Measurements from ENCODE around the gene SAA1. TPM values are rescaled to one million over a fixed set of nuclear protein-coding genes. Genes with fewer than 3 reads are reported as not detected.
A peak's percentile ranks its signal among the peaks of the same experiment; 100 is the strongest.
"Not testable (repeated sequence)": the region's sequence is repeated elsewhere in the genome, so short reads cannot be mapped to it uniquely, and the experiment has no call there.

The SAA1 gene
- total and polyA plus RNA-seq, 5 donors from 2014 or later = not detected

GRCh38 chr11:18233912-18234311 lies 32.2 kb upstream of the SAA1 start:
- H3K27me3 ChIP-seq (ENCODE audit: control insufficient read depth, insufficient read depth, low read length) = peaks cover 5% of the 10 kb centered on the region
- Mint-ChIP-seq H3K27me3 (peaks cover 45% of the 10 kb centered on the region), H3K9me3 (peaks cover 0 to 2% (median 0%) of the 10 kb centered on the region in 7 donors), H3K36me3 (no peaks in the 10 kb centered on the region), H3K4me3 (no peak overlapping the region), H3K4me1 (no peaks in the 10 kb centered on the region), H3K27ac (no peak overlapping the region)
- H3K4me3 ChIP-seq (ENCODE audit: low read depth, low read length) = no peak overlapping the region
- H3K4me1 ChIP-seq (ENCODE audit: control insufficient read depth, insufficient read depth, low read length, poor library complexity, severe bottlenecking) = no peaks in the 10 kb centered on the region
- no peak for ATAC-seq (ENCODE audit: low read depth in 2 of 2)
- no peak for DNase-seq
- H3K9me3 ChIP-seq (ENCODE audit: control insufficient read depth in 2 of 2, low read length in 2 of 2) = peaks cover 0 to 3% of the 10 kb centered on the region in 2 experiments
- no peaks in the 10 kb centered on the region for H3K36me3 ChIP-seq (ENCODE audit: control insufficient read depth, insufficient read depth, low read length)
- no peak overlapping the region for H3K27ac ChIP-seq (ENCODE audit: insufficient read depth, low read length, poor library complexity, severe bottlenecking)

GRCh38 chr11:18235394-18236334 lies 30.4 kb upstream of the SAA1 start:
- no peak overlapping the region for H3K4me3 Mint-ChIP-seq
- H3K4me1 ChIP-seq (ENCODE audit: control insufficient read depth, insufficient read depth, low read length, poor library complexity, severe bottlenecking) = no peaks in the 10 kb centered on the region

GRCh38 chr11:18236664-18237356 lies 29.3 kb upstream of the SAA1 start, which contains the start of gene SAA4:
Gene SAA4, minus strand, starts transcription at chr11:18236802. Its CDS starts 876 bp downstream, at chr11:18235926.
- H3K9me3 ChIP-seq (ENCODE audit: control insufficient read depth in 2 of 2, low read length in 2 of 2) = peaks cover 0 to 3% of the 10 kb centered on the region in 2 experiments
- H3K36me3 ChIP-seq (ENCODE audit: control insufficient read depth, insufficient read depth, low read length) = no peaks in the 10 kb centered on the region
- peaks cover 72% of the 10 kb centered on the region for H3K27me3 Mint-ChIP-seq
- peaks cover 0 to 4% (median 0%) of the 10 kb centered on the region in 7 donors for H3K9me3 Mint-ChIP-seq
- H3K36me3 Mint-ChIP-seq = peaks cover 4% of the 10 kb centered on the region
- H3K4me1 Mint-ChIP-seq = no peaks in the 10 kb centered on the region
- no peak within 1 kb of the TSS for H3K4me3 ChIP-seq (ENCODE audit: low read depth, low read length)
- ATAC-seq (ENCODE audit: low read depth in 2 of 2) = no peak
- peaks cover 27% of the 10 kb centered on the region for H3K27me3 ChIP-seq (ENCODE audit: control insufficient read depth, insufficient read depth, low read length)
- DNase-seq = no peak
- no peak within 1 kb of the TSS for H3K27ac ChIP-seq (ENCODE audit: insufficient read depth, low read length, poor library complexity, severe bottlenecking)
- H3K4me3 Mint-ChIP-seq = no peak within 1 kb of the TSS
- no peak within 1 kb of the TSS for H3K27ac Mint-ChIP-seq
- H3K4me1 ChIP-seq (ENCODE audit: control insufficient read depth, insufficient read depth, low read length, poor library complexity, severe bottlenecking) = no peaks in the 10 kb centered on the region

More at GRCh38 chr11:18235394-18236334, 30.4 kb upstream of the SAA1 start:
- peaks cover 62% of the 10 kb centered on the region for H3K27me3 Mint-ChIP-seq
- Histone ChIP-seq H3K27me3 (ENCODE audit: control insufficient read depth, insufficient read depth, low read length) (peaks cover 18% of the 10 kb centered on the region), H3K9me3 (ENCODE audit: control insufficient read depth in 2 of 2, low read length in 2 of 2) (peaks cover 0 to 3% of the 10 kb centered on the region in 2 experiments), H3K4me3 (ENCODE audit: low read depth, low read length) (no peak overlapping the region), H3K36me3 (ENCODE audit: control insufficient read depth, insufficient read depth, low read length) (no peaks in the 10 kb centered on the region), H3K27ac (ENCODE audit: insufficient read depth, low read length, poor library complexity, severe bottlenecking) (no peak overlapping the region)
- peaks cover 0 to 4% (median 0%) of the 10 kb centered on the region in 7 donors for H3K9me3 Mint-ChIP-seq
- no peaks in the 10 kb centered on the region for H3K4me1 Mint-ChIP-seq
- ATAC-seq (ENCODE audit: low read depth in 2 of 2) (no peak), DNase-seq (no peak)
- H3K27ac Mint-ChIP-seq = no peak overlapping the region
- peaks cover 4% of the 10 kb centered on the region for H3K36me3 Mint-ChIP-seq

GRCh38 chr11:18239655-18240054 lies 26.4 kb upstream of the SAA1 start:
- peaks cover 4% of the 10 kb centered on the region for H3K36me3 Mint-ChIP-seq
- H3K27me3 Mint-ChIP-seq = peaks cover 78% of the 10 kb centered on the region
- peaks cover 4% of the 10 kb centered on the region for H3K4me1 ChIP-seq (ENCODE audit: control insufficient read depth, insufficient read depth, low read length, poor library complexity, severe bottlenecking)
- DNase-seq (no peak), ATAC-seq (ENCODE audit: low read depth in 2 of 2) (no peak)
- H3K9me3 Mint-ChIP-seq = peaks cover 0 to 7% (median 2%) of the 10 kb centered on the region in 7 donors
- no peak overlapping the region for H3K27ac ChIP-seq (ENCODE audit: insufficient read depth, low read length, poor library complexity, severe bottlenecking)
- no peak overlapping the region for H3K4me3 Mint-ChIP-seq
- H3K27ac Mint-ChIP-seq = no peak overlapping the region
- no peak overlapping the region for H3K4me3 ChIP-seq (ENCODE audit: low read depth, low read length)
- no peaks in the 10 kb centered on the region for H3K36me3 ChIP-seq (ENCODE audit: control insufficient read depth, insufficient read depth, low read length)
- H3K27me3 ChIP-seq (ENCODE audit: control insufficient read depth, insufficient read depth, low read length) = peaks cover 27% of the 10 kb centered on the region
- peaks cover 3 to 10% (median 6%) of the 10 kb centered on the region in 4 donors for H3K4me1 Mint-ChIP-seq
- no peaks in the 10 kb centered on the region for H3K9me3 ChIP-seq (ENCODE audit: control insufficient read depth in 2 of 2, low read length in 2 of 2)

- H3K27ac ChIP-seq (ENCODE audit: insufficient read depth, low read length, poor library complexity, severe bottlenecking) = no peak overlapping the region
- peak overlapping the region in 2 of 4 donors; percentile 62 to 75 for H3K4me3 Mint-ChIP-seq
- no peaks in the 10 kb centered on the region for H3K9me3 ChIP-seq (ENCODE audit: control insufficient read depth in 2 of 2, low read length in 2 of 2)
- peaks cover 8% of the 10 kb centered on the region for H3K4me1 ChIP-seq (ENCODE audit: control insufficient read depth, insufficient read depth, low read length, poor library complexity, severe bottlenecking)
- H3K36me3 ChIP-seq (ENCODE audit: control insufficient read depth, insufficient read depth, low read length) = no peaks in the 10 kb centered on the region
- peak overlapping the region in 2 of 3 donors; percentile 20 to 60 for H3K27ac Mint-ChIP-seq
- peak; percentile 40 to 44 for ATAC-seq (ENCODE audit: low read depth in 2 of 2)
- H3K4me3 ChIP-seq (ENCODE audit: low read depth, low read length) = no peak overlapping the region
- peak; percentile 47 to 85 (median 75) for DNase-seq
- H3K4me1 Mint-ChIP-seq = peaks cover 11 to 21% (median 15%) of the 10 kb centered on the region in 4 donors
- H3K36me3 Mint-ChIP-seq = peaks cover 4% of the 10 kb centered on the region
- peaks cover 0 to 7% (median 2%) of the 10 kb centered on the region in 7 donors for H3K9me3 Mint-ChIP-seq
- peaks cover 38% of the 10 kb centered on the region for H3K27me3 Mint-ChIP-seq
- peaks cover 23% of the 10 kb centered on the region for H3K27me3 ChIP-seq (ENCODE audit: control insufficient read depth, insufficient read depth, low read length)
Observed at GRCh38 chr11:18243783-18244362, 22.2 kb upstream of the SAA1 start.

GRCh38 chr11:18245396-18245795 lies 20.7 kb upstream of the SAA1 start:
- H3K4me3 Mint-ChIP-seq = peak overlapping the region in 2 of 4 donors; percentile 21 to 35
- peaks cover 11 to 21% (median 15%) of the 10 kb centered on the region in 4 donors for H3K4me1 Mint-ChIP-seq
- no peak for DNase-seq
- H3K4me3 ChIP-seq (ENCODE audit: low read depth, low read length) = no peak overlapping the region
- H3K36me3 ChIP-seq (ENCODE audit: control insufficient read depth, insufficient read depth, low read length) = no peaks in the 10 kb centered on the region
- H3K27ac ChIP-seq (ENCODE audit: insufficient read depth, low read length, poor library complexity, severe bottlenecking) = no peak overlapping the region
- peaks cover 8% of the 10 kb centered on the region for H3K4me1 ChIP-seq (ENCODE audit: control insufficient read depth, insufficient read depth, low read length, poor library complexity, severe bottlenecking)
- peaks cover 23% of the 10 kb centered on the region for H3K27me3 Mint-ChIP-seq
- peaks cover 9% of the 10 kb centered on the region for H3K27me3 ChIP-seq (ENCODE audit: control insufficient read depth, insufficient read depth, low read length)
- H3K9me3 ChIP-seq (ENCODE audit: control insufficient read depth in 2 of 2, low read length in 2 of 2) = no peaks in the 10 kb centered on the region
- no peak for ATAC-seq (ENCODE audit: low read depth in 2 of 2)
- H3K27ac Mint-ChIP-seq = no peak overlapping the region
- H3K9me3 Mint-ChIP-seq = peaks cover 0 to 7% (median 2%) of the 10 kb centered on the region in 7 donors
- no peaks in the 10 kb centered on the region for H3K36me3 Mint-ChIP-seq

DNA sequence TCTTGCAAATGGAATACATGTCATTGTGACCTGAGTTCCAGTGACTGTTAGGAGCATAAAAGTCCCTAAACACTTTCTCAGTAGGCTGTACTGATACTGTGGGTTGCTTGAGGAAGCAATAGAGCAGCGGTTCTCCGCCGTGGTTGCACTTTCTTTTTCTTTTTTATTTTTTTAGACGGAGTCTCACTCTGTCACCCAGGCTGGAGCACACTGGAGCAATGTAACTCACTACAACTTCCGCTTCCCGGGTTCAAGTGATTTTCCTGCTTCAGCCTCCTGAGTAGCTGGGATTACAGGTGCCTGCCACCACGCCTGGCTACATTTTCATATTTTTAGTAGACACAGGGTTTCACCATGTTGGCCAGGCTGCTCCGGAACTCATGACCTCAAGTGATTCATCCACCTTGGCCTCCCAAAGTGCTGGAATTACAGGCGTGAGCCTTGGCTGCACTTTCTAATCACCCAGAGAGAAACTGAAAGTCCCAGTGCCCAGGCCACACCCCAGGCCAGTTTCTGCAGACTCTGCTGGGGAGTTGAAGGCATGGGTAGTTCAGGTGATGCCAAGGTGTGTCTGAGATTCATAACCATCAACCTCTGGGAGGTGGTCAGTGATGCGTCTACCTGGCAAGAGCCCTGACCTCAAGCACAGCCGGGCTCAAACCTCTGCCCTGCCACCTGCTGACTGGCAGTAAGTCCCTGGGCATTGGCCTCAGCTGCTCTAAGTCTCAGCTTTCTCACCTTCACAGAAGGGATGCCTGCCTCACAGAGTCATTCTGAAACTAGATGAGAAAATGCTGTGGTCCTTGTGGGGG lies 19.5 kb upstream of the SAA1 start:
- not testable (repeated sequence) for H3K36me3 Mint-ChIP-seq; H3K9me3 ChIP-seq (ENCODE audit: control insufficient read depth in 2 of 2, low read length in 2 of 2); H3K27me3 ChIP-seq (ENCODE audit: control insufficient read depth, insufficient read depth, low read length); H3K9me3 Mint-ChIP-seq; H3K4me1 ChIP-seq (ENCODE audit: control insufficient read depth, insufficient read depth, low read length, poor library complexity, severe bottlenecking); H3K36me3 ChIP-seq (ENCODE audit: control insufficient read depth, insufficient read depth, low read length)
- DNase-seq (peak in 2 of 3 donors; percentile 33 to 70), ATAC-seq (ENCODE audit: low read depth in 2 of 2) (peak; percentile 60 to 63)
- Mint-ChIP-seq H3K4me1 (peaks cover 11 to 21% (median 15%) of the 10 kb centered on the region in 4 donors), H3K27ac (peak overlapping the region; percentile 85 to 90 (median 89)), H3K27me3 (peaks cover 11% of the 10 kb centered on the region), H3K4me3 (peak overlapping the region; percentile 42 to 92 (median 80))
- H3K27ac ChIP-seq (ENCODE audit: insufficient read depth, low read length, poor library complexity, severe bottlenecking) = peak overlapping the region; percentile 41
- H3K4me3 ChIP-seq (ENCODE audit: low read depth, low read length) = peak overlapping the region; percentile 81
